Mesenchymal stem cell (in vitro differentiated cells and primary cell): ENCODE data around the gene SEZ6L.

Source experiments
- DNase-seq: peaks from one replicate; pipeline ENCODE4 v3.0.0-alpha.2; 2013
- H2AFZ ChIP-seq: one replicate; pipeline ENCODE4 v1.6.1; 2013; ENCODE audit warnings: low read depth, mild to moderate bottlenecking, control low read depth, inconsistent platforms, low read length, moderate library complexity
- H2AK5ac ChIP-seq: 2 replicates; pipeline ENCODE4 v1.6.1; 2013; ENCODE audit warnings: low read length, moderate library complexity, mild to moderate bottlenecking, inconsistent platforms; ENCODE audit not compliant: severe bottlenecking
- H2BK120ac ChIP-seq: one replicate; pipeline ENCODE4 v1.6.1; 2013; ENCODE audit warnings: low read depth, mild to moderate bottlenecking, inconsistent platforms, low read length, moderate library complexity
- H2BK12ac ChIP-seq, 2 experiments: one replicate each; pipeline ENCODE4 v1.6.1; 2013; ENCODE audit warnings: inconsistent platforms in 2 of 2, low read length in 2 of 2, mild to moderate bottlenecking in 2 of 2, moderate library complexity in 2 of 2, control low read depth in 1 of 2
- H2BK15ac ChIP-seq: one replicate; pipeline ENCODE4 v1.6.1; 2013; ENCODE audit warnings: mild to moderate bottlenecking, low read depth, inconsistent platforms; ENCODE audit not compliant: poor library complexity, severe bottlenecking
- H2BK5ac ChIP-seq: 2 replicates; pipeline ENCODE4 v1.6.1; 2013; ENCODE audit warnings: low read depth, mild to moderate bottlenecking, low read length, control low read depth, inconsistent platforms; ENCODE audit not compliant: poor library complexity, severe bottlenecking
- H3K14ac ChIP-seq, 2 experiments: one replicate each; pipeline ENCODE4 v1.6.1; 2013; ENCODE audit warnings: inconsistent platforms in 2 of 2, low read length in 2 of 2, control low read depth in 1 of 2, mild to moderate bottlenecking in 1 of 2, moderate library complexity in 1 of 2
- H3K18ac ChIP-seq, 2 experiments: one replicate each; pipeline ENCODE4 v1.6.1; 2013; ENCODE audit warnings: inconsistent platforms in 2 of 2, low read length in 2 of 2, control low read depth in 1 of 2, low read depth in 1 of 2, mild to moderate bottlenecking in 1 of 2
- H3K23ac ChIP-seq, 2 experiments: one replicate each; pipeline ENCODE4 v1.6.1; 2013; ENCODE audit warnings: inconsistent platforms in 2 of 2, low read length in 2 of 2, mild to moderate bottlenecking in 2 of 2, moderate library complexity in 2 of 2, control low read depth in 1 of 2
- H3K27ac ChIP-seq: 2 replicates; pipeline ENCODE4 v1.5.1; 2013; ENCODE audit warnings: mild to moderate bottlenecking, moderate library complexity, low read length, control low read depth, inconsistent platforms; ENCODE audit not compliant: poor library complexity, severe bottlenecking
- H3K27me3 ChIP-seq, 2 experiments: 2 replicates each; pipeline versions ENCODE4 v1.6.1 to v1.7.0; 2013; ENCODE audit warnings: low read length in 2 of 2, mild to moderate bottlenecking in 2 of 2, moderate library complexity in 2 of 2, control low read depth in 1 of 2, inconsistent platforms in 1 of 2; ENCODE audit not compliant: control insufficient read depth in 1 of 2, insufficient read depth in 1 of 2
- H3K36me3 ChIP-seq, 2 experiments: 2 replicates each; pipeline versions ENCODE4 v1.6.1 to v1.7.0; 2013; ENCODE audit warnings: low read length in 2 of 2, control low read depth in 1 of 2, inconsistent platforms in 1 of 2, low read depth in 1 of 2, mild to moderate bottlenecking in 1 of 2; ENCODE audit not compliant: insufficient read depth in 2 of 2, control insufficient read depth in 1 of 2
- H3K4ac ChIP-seq, 2 experiments: one replicate each; pipeline ENCODE4 v1.6.1; 2013; ENCODE audit warnings: inconsistent platforms in 2 of 2, low read length in 2 of 2, mild to moderate bottlenecking in 2 of 2, moderate library complexity in 2 of 2, control low read depth in 1 of 2, low read depth in 1 of 2
- H3K4me1 ChIP-seq: 2 replicates; pipeline ENCODE4 v1.6.1; 2013; ENCODE audit warnings: low read depth, low read length, control low read depth; ENCODE audit not compliant: control insufficient read depth, insufficient read depth
- H3K4me2 ChIP-seq: 2 replicates; pipeline ENCODE4 v1.6.1; 2013; ENCODE audit warnings: low read length, mild to moderate bottlenecking, inconsistent platforms; ENCODE audit not compliant: poor library complexity, severe bottlenecking
- H3K4me3 ChIP-seq, 2 experiments: 2 replicates each; pipeline versions ENCODE4 v1.5.1 to v1.7.0; 2013; ENCODE audit warnings: low read length in 2 of 2, mild to moderate bottlenecking in 2 of 2, control low read depth in 1 of 2, low read depth in 1 of 2; ENCODE audit not compliant: insufficient read depth in 1 of 2
- H3K79me1 ChIP-seq: replicated peaks from 2 replicates; pipeline ENCODE4 v1.6.1; 2013; ENCODE audit warnings: mild to moderate bottlenecking, control low read depth, low read length, inconsistent platforms; ENCODE audit not compliant: poor library complexity, severe bottlenecking
- H3K9ac ChIP-seq: 2 replicates; pipeline ENCODE4 v1.7.0; 2013; ENCODE audit warnings: mild to moderate bottlenecking, low read length, moderate library complexity
- H3K9me3 ChIP-seq: 2 replicates; pipeline ENCODE4 v1.7.0; 2013; ENCODE audit warnings: mild to moderate bottlenecking, low read length; ENCODE audit not compliant: control insufficient read depth
- H4K8ac ChIP-seq: one replicate; pipeline ENCODE4 v1.6.1; 2013; ENCODE audit warnings: inconsistent platforms, mild to moderate bottlenecking, low read length, moderate library complexity
- H4K91ac ChIP-seq: one replicate; pipeline ENCODE4 v1.6.1; 2013; ENCODE audit warnings: mild to moderate bottlenecking, low read length, inconsistent platforms
- WGBS: methylation state at CpG from one replicate; pipeline ENCODE4 v1.1.7; 2013; ENCODE audit warnings: mixed read lengths; 5-methylcytosine and 5-hydroxymethylcytosine counted together

Gene SEZ6L

DNA sequence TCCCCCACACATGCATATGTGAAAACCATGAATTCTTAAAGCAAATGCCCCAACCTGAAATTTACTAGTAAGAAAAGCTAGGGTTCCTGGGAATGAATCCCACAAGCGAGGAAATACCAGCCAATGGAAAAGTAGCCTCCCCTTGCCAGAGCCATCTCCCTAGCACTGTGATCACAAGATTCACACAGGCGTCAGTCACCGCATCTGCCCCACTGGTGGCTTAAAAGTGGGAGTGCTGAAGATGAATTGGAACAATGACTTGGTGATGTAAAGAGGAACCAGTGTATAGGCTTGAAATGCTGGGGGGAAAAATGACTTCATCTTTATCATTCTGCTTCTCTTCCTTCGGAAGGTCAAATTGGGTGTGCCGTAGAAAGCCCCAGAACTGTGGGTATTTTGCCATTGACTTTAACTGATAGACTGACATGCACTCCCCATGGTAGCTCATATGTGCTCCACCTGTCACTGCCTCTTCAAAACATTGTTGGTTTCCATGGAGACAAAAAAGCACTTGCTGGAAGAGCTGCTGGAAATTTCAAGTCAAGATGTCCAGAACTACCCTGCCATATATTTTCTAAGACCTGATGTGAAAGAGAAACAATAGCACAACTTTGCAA lies 240.6 kb downstream of the SEZ6L start:
- WGBS: 85% methylated on average over 5 of the region's 5 CpGs
- H3K23ac ChIP-seq: no peak overlapping the region
- no peak overlapping the region for H4K91ac ChIP-seq
- H4K8ac ChIP-seq: no peak overlapping the region
- H3K27ac ChIP-seq: no peak overlapping the region
- H3K14ac ChIP-seq: no peak overlapping the region
- H3K18ac ChIP-seq: no peak overlapping the region
- no peak overlapping the region for H2BK120ac ChIP-seq
- H3K4me3 ChIP-seq: no peak overlapping the region
- no peaks in the 10 kb centered on the region for H3K9me3 ChIP-seq
- no peak for DNase-seq
- H3K9ac ChIP-seq: no peak overlapping the region
- no peak overlapping the region for H2BK15ac ChIP-seq
- H3K4me2 ChIP-seq: no peak overlapping the region
- no peaks in the 10 kb centered on the region for H3K36me3 ChIP-seq
- H3K4me1 ChIP-seq: no peaks in the 10 kb centered on the region
- H2AK5ac ChIP-seq: no peak overlapping the region
- no peak overlapping the region for H2BK12ac ChIP-seq
- H3K4ac ChIP-seq: no peak overlapping the region
- no peak overlapping the region for H2AFZ ChIP-seq
- peaks cover 43 to 44% of the 10 kb centered on the region in 2 experiments for H3K27me3 ChIP-seq
- no peak overlapping the region for H2BK5ac ChIP-seq
- H3K79me1 ChIP-seq: no peaks in the 10 kb centered on the region

DNA sequence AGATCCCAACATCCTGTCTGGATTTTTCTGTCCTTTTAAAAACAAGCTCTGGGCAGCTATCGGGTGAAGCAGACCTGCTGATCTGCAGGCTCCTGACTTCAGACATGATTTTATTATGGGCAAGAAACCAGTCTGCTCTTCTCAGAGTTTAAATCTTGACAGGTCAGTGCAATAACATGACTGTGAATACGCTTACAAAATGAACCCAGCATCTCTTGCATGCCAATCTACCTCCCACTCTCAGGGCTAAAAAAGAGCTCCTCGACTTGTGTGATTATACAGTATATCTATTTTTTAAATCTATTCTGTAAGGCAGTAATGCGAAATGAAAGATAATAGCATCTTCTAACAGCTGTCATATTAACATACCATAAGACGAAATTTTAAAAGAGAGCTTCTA lies 241.1 kb downstream of the SEZ6L start:
- peaks cover 43 to 45% of the 10 kb centered on the region in 2 experiments for H3K27me3 ChIP-seq
- H2BK120ac ChIP-seq: no peak overlapping the region
- H3K79me1 ChIP-seq: no peaks in the 10 kb centered on the region
- no peak for DNase-seq
- H3K4ac ChIP-seq: no peak overlapping the region
- no peak overlapping the region for H3K4me3 ChIP-seq
- H4K8ac ChIP-seq: no peak overlapping the region
- no peak overlapping the region for H3K9ac ChIP-seq
- 88% methylated on average over 2 of the region's 5 CpGs for WGBS
- H3K4me2 ChIP-seq: no peak overlapping the region
- no peak overlapping the region for H2AFZ ChIP-seq
- no peak overlapping the region for H3K23ac ChIP-seq
- H3K4me1 ChIP-seq: no peaks in the 10 kb centered on the region
- H2AK5ac ChIP-seq: no peak overlapping the region
- H2BK12ac ChIP-seq: no peak overlapping the region
- no peak overlapping the region for H3K14ac ChIP-seq
- H3K27ac ChIP-seq: no peak overlapping the region
- no peak overlapping the region for H3K18ac ChIP-seq
- no peaks in the 10 kb centered on the region for H3K36me3 ChIP-seq
- H2BK15ac ChIP-seq: no peak overlapping the region
- H4K91ac ChIP-seq: no peak overlapping the region
- H3K9me3 ChIP-seq: no peaks in the 10 kb centered on the region
- no peak overlapping the region for H2BK5ac ChIP-seq

DNA sequence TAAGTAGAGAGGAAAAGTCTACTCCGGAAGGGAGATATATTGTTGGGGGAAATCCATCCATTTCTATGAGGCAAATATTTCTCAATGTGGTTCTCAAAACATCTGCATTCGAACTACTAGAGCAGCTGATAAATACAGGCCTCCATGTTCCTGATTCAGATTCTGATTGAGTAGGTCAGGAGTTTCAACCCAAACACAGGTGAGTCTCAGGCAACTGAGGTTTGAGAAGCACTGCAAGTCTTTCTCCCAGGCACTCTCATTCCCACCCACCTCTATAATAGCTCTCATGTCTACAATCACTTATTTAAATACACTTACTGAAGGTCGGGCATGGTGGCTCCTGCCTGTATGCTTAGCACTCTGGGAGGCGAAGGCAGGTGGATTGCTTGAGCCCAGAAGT lies 245.1 kb downstream of the SEZ6L start:
- no peak overlapping the region for H2AK5ac ChIP-seq
- H3K4me1 ChIP-seq: peaks cover 5% of the 10 kb centered on the region
- H3K4me3 ChIP-seq: no peak overlapping the region
- H2BK12ac ChIP-seq: no peak overlapping the region
- no peaks in the 10 kb centered on the region for H3K79me1 ChIP-seq
- H3K4ac ChIP-seq: no peak overlapping the region
- 78% methylated on average over 4 of the region's 4 CpGs for WGBS
- DNase-seq: no peak
- no peak overlapping the region for H3K23ac ChIP-seq
- peaks cover 39 to 70% of the 10 kb centered on the region in 2 experiments for H3K27me3 ChIP-seq
- H2BK5ac ChIP-seq: no peak overlapping the region
- H3K18ac ChIP-seq: no peak overlapping the region
- no peak overlapping the region for H2AFZ ChIP-seq
- no peak overlapping the region for H4K91ac ChIP-seq
- H3K36me3 ChIP-seq: no peaks in the 10 kb centered on the region
- no peak overlapping the region for H4K8ac ChIP-seq
- H3K9ac ChIP-seq: no peak overlapping the region
- no peaks in the 10 kb centered on the region for H3K9me3 ChIP-seq
- H2BK15ac ChIP-seq: no peak overlapping the region
- H3K4me2 ChIP-seq: no peak overlapping the region
- H3K14ac ChIP-seq: no peak overlapping the region
- H3K27ac ChIP-seq: no peak overlapping the region
- no peak overlapping the region for H2BK120ac ChIP-seq

DNA sequence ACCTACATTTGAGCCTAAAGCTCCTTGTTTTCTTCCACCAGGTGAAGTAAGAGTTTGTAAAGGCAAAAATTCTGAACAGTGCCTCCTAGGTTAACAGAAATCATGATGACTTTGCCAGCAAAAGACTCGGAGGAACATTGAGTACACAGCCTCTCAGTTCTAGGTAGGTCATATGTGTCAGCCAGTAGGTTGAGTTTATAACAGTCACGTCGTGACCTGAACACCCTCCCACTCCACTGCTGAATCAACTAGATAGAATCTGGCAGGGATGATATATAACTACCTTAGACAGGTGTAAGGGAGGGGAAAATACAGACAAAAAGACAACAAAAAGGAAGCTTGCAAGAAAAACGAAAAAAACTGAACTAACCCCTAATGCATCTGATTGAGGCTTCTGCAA lies 247.0 kb downstream of the SEZ6L start:
- H3K36me3 ChIP-seq: no peaks in the 10 kb centered on the region
- no peak overlapping the region for H2AK5ac ChIP-seq
- H2AFZ ChIP-seq: no peak overlapping the region

More for the DNA sequence above, 247.0 kb downstream of the SEZ6L start:
- H3K4me2 ChIP-seq: no peak overlapping the region
- no peak overlapping the region for H2BK12ac ChIP-seq
- no peaks in the 10 kb centered on the region for H3K9me3 ChIP-seq
- H3K4ac ChIP-seq: no peak overlapping the region
- no peaks in the 10 kb centered on the region for H3K79me1 ChIP-seq
- H3K9ac ChIP-seq: no peak overlapping the region
- no peak overlapping the region for H2BK120ac ChIP-seq
- H3K27me3 ChIP-seq: peaks cover 34 to 70% of the 10 kb centered on the region in 2 experiments
- no peak overlapping the region for H3K14ac ChIP-seq
- 62% methylated on average over 3 of the region's 4 CpGs for WGBS
- H3K27ac ChIP-seq: no peak overlapping the region
- no peak overlapping the region for H4K8ac ChIP-seq
- H3K18ac ChIP-seq: no peak overlapping the region
- H3K4me3 ChIP-seq: no peak overlapping the region
- H3K4me1 ChIP-seq: peaks cover 5% of the 10 kb centered on the region
- H4K91ac ChIP-seq: no peak overlapping the region
- no peak overlapping the region for H3K23ac ChIP-seq
- no peak for DNase-seq
- H2BK15ac ChIP-seq: no peak overlapping the region
- H2BK5ac ChIP-seq: no peak overlapping the region
